Calu3 (cell line): ENCODE results near the gene EIF5A2. TPM values are rescaled to one million over a fixed set of nuclear protein-coding genes. Genes with fewer than 3 reads are reported as not detected.
"Not testable (repeated sequence)": the region's sequence is repeated elsewhere in the genome, so short reads cannot be mapped to it uniquely, and the experiment has no call there.

Experiments
- BruUV-seq: library from RNA; stranded (reverse); fragments of 400-500 nt; replicated peaks from 2 replicates; lab custom pipeline; 2021; lab: Mats Ljungman, UMichigan
- CTCF ChIA-PET: fragments of 300-600 bp; sonication (Branson Sonifier 250); formaldehyde crosslinking; loops from one replicate; lab custom pipeline; 2022; ENCODE audit warnings: antibody characterized with exemption; lab: Charles Lee
- DNase-seq: peaks from one replicate; pipeline ENCODE4 v3.0.0; 2022
- H3K27ac Mint-ChIP-seq: one replicate; pipeline ENCODE4 v1.8.0; 2022; ENCODE audit warnings: mixed read lengths; ENCODE audit not compliant: unreplicated experiment
- H3K27me3 Mint-ChIP-seq: one replicate; pipeline ENCODE4 v1.8.0; 2022; ENCODE audit warnings: mixed read lengths; ENCODE audit not compliant: unreplicated experiment
- H3K36me3 Mint-ChIP-seq: one replicate; pipeline ENCODE4 v1.8.0; 2022; ENCODE audit warnings: mild to moderate bottlenecking, moderate library complexity, mixed read lengths; ENCODE audit not compliant: insufficient read depth, unreplicated experiment
- H3K4me1 Mint-ChIP-seq: one replicate; pipeline ENCODE4 v1.8.0; 2022; ENCODE audit warnings: mild to moderate bottlenecking, low read depth, mixed read lengths; ENCODE audit not compliant: unreplicated experiment
- H3K4me3 Mint-ChIP-seq: one replicate; pipeline ENCODE4 v1.8.0; 2022; ENCODE audit warnings: mild to moderate bottlenecking, low read depth, moderate library complexity, mixed read lengths; ENCODE audit not compliant: unreplicated experiment
- H3K9me3 Mint-ChIP-seq: one replicate; pipeline ENCODE4 v1.8.0; 2022; ENCODE audit warnings: low read depth, mixed read lengths; ENCODE audit not compliant: unreplicated experiment
- CTCF ChIP-seq: fragments of 200-600 bp; IDR thresholded peaks from one replicate; pipeline ENCODE4 v1.8.0; 2022; ENCODE audit warnings: antibody characterized with exemption; ENCODE audit not compliant: unreplicated experiment
- intact Hi-C: fragments of 100-400 bp; cut with micrococcal nuclease; formaldehyde crosslinking; loops from one replicate; pipeline ENCODE4 v1.10.0; 2022; ENCODE audit not compliant: unreplicated experiment
- total RNA-seq: library from RNA; stranded (reverse); gene quantifications from 2 replicates; pipeline ENCODE4 v1.2.3, GENCODE V29; 2022

The EIF5A2 gene
- total RNA-seq, 1 experiment from 2014 or later: 9.4 TPM

DNA sequence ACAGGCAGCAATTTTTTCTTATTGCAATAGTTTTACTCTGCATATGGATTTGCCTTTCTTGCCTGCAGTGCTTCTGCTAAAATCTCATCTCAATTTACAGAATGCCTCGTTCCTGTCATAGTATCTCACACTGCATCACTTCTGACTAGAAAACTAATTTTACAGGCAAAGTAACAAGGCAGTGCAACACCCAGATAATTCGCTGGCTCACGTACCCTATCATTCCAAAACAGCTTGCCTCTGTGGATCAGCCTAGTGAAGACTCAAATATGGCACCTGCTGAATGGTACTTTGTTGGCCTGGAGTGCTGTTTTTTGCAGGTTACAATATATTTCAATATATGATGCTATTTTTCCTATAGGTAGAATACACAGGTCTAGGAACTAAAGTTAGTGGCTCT is 5.3 kb downstream of the EIF5A2 start:
- no peaks in the 10 kb centered on the region for H3K9me3 Mint-ChIP-seq
- no peak overlapping the region for H3K27ac Mint-ChIP-seq
- BruUV-seq: no TSS peak
- no peaks in the 10 kb centered on the region for H3K4me1 Mint-ChIP-seq
- CTCF ChIA-PET: no interaction called here
- H3K4me3 Mint-ChIP-seq: no peak overlapping the region
- TF ChIP-seq CTCF: no peak
- intact Hi-C loops: no loop called here
- DNase-seq: no peak
- peaks cover 8% of the 10 kb centered on the region for H3K36me3 Mint-ChIP-seq
- H3K27me3 Mint-ChIP-seq: no peaks in the 10 kb centered on the region

DNA sequence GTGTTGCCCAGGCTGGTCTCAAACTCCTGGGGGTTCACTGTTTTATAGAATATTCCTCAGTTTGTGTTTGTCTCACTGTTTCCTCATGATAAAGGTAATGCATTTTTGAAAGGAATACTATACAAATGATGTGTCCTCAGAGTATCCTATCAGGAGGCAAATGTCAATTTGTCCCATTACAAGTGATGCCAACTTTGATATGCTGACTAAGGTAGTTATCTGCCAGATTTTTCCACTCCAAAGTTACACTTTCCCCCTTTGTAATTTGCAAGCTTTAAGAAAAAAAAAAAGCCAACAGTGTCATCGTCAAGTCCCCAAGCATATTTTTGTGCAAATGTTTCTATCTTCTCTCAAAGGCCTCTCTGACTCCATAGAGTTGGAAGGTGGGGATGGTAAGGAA is 9.0 kb downstream of the EIF5A2 start:
- no peak for TF ChIP-seq CTCF
- no peaks in the 10 kb centered on the region for H3K36me3 Mint-ChIP-seq
- H3K9me3 Mint-ChIP-seq: peaks cover 6% of the 10 kb centered on the region
- no peak overlapping the region for H3K27ac Mint-ChIP-seq
- H3K4me3 Mint-ChIP-seq: no peak overlapping the region
- CTCF ChIA-PET: interaction anchor here (0.7 kb wide), 1 partner anchor 1754 kb away, joined by 6 read pairs; no protein-coding TSS in a partner anchor
- no TSS peak for BruUV-seq
- intact Hi-C loops: no loop called here
- H3K4me1 Mint-ChIP-seq: no peaks in the 10 kb centered on the region
- no peak for DNase-seq
- no peaks in the 10 kb centered on the region for H3K27me3 Mint-ChIP-seq

GRCh38 chr3:170897978-170898377 is 10.5 kb downstream of the EIF5A2 start:
- CTCF ChIA-PET: interaction anchor here (0.6 kb wide), 1 partner anchor 100 kb away, joined by 3 read pairs; no protein-coding TSS in a partner anchor
- intact Hi-C loops: no loop called here
- no TSS peak for BruUV-seq
- TF ChIP-seq CTCF: no peak
- Mint-ChIP-seq H3K36me3 (no peaks in the 10 kb centered on the region), H3K4me1 (no peaks in the 10 kb centered on the region), H3K27ac (no peak overlapping the region), H3K9me3 (peaks cover 6% of the 10 kb centered on the region), H3K27me3 (no peaks in the 10 kb centered on the region), H3K4me3 (no peak overlapping the region)
- DNase-seq: no peak

DNA sequence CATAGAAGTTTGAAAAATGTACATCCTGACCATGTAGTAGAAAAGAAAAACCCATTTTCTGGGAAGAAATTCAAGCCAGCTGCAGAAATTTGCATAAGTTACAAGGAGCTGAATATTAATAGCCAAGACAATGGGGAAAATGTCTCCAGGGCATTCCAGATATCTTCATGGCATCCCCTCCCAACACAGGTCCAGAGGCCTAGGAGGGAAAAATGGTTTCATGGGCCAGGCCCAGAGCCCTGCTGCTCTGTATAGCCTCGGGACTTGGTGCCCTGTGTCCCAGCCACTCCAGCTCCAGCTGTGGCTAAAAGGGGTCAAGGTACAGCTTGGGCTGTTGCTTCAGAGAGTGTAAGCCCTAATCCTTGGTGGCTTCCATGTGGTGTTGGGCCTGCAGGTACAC is 11.2 kb downstream of the EIF5A2 start:
- H3K27me3 Mint-ChIP-seq, BruUV-seq, H3K9me3 Mint-ChIP-seq, H3K27ac Mint-ChIP-seq, intact Hi-C loops, H3K4me3 Mint-ChIP-seq, H3K36me3 Mint-ChIP-seq, CTCF ChIA-PET, H3K4me1 Mint-ChIP-seq, DNase-seq: not testable (repeated sequence)

DNA sequence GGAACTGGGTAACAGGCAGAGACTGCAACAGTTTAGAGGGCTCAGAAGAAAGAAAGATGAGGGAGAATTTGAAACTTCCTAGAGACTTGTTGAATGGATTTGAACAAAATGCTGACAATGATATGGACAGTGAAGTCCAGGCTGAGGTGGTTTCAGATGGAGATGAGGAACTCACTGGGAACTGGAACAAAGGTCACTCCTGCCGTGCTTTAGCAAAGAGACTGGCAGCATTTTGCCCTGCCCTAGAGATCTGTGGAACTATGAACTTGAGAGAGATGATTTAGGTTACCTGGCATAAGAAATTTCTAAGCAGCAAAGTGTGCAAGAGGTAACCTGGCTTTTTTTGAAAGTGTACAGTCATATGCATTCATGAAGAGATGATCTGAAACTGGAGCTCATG is 11.7 kb downstream of the EIF5A2 start:
- intact Hi-C loops: no loop called here
- DNase-seq: no peak
- TF ChIP-seq CTCF: no peak
- CTCF ChIA-PET: no interaction called here
- Mint-ChIP-seq H3K27ac (no peak overlapping the region), H3K27me3 (no peaks in the 10 kb centered on the region), H3K4me3 (no peak overlapping the region), H3K9me3 (peaks cover 6% of the 10 kb centered on the region), H3K4me1 (no peaks in the 10 kb centered on the region), H3K36me3 (no peaks in the 10 kb centered on the region)
- no TSS peak for BruUV-seq

- H3K4me1 Mint-ChIP-seq, H3K9me3 Mint-ChIP-seq, intact Hi-C loops, BruUV-seq, H3K27me3 Mint-ChIP-seq, DNase-seq, H3K4me3 Mint-ChIP-seq, H3K27ac Mint-ChIP-seq, H3K36me3 Mint-ChIP-seq: not testable (repeated sequence)
- CTCF ChIA-PET: interaction anchor here (0.6 kb wide), 1 partner anchor 1424 kb away, joined by 3 read pairs; no protein-coding TSS in a partner anchor
Observed at GRCh38 chr3:170896333-170896732, 12.1 kb downstream of the EIF5A2 start.
